ENCODE results near the gene C6orf141. TPM values are rescaled to one million over a fixed set of nuclear protein-coding genes. Genes with fewer than 3 reads are reported as not detected.

Gene C6orf141
- total RNA-seq, 1 donor from 2014 or later: not detected

- no peak for DNase-seq (ENCODE audit: missing footprints)
- intact Hi-C loops (cut with DNase I): loop anchor here (5.0 kb wide), 1 partner anchor 320 kb away; no protein-coding TSS in a partner anchor
- no peak for ATAC-seq
These were observed 18.5 kb upstream of the C6orf141 start for GRCh38 chr6:49531774-49532569.

- intact Hi-C loops (cut with DNase I): no loop called here
- ATAC-seq (no peak), DNase-seq (ENCODE audit: missing footprints) (no peak)
These were observed 14.7 kb upstream of the C6orf141 start for GRCh38 chr6:49535795-49536194.

GRCh38 chr6:49539102-49539501 is 11.4 kb upstream of the C6orf141 start:
- ATAC-seq: no peak
- intact Hi-C loops (cut with DNase I): no loop called here
- no peak for DNase-seq (ENCODE audit: missing footprints)

- intact Hi-C loops (cut with DNase I): no loop called here
These were observed 9.9 kb upstream of the C6orf141 start for GRCh38 chr6:49540614-49541013.

GRCh38 chr6:49541210-49541724 is 9.2 kb upstream of the C6orf141 start:
- ATAC-seq: no peak
- DNase-seq (ENCODE audit: missing footprints): no peak
- intact Hi-C loops (cut with DNase I): no loop called here

More at GRCh38 chr6:49540614-49541013, 9.9 kb upstream of the C6orf141 start:
- DNase-seq (ENCODE audit: missing footprints) (no peak), ATAC-seq (no peak)

- intact Hi-C loops (cut with DNase I): no loop called here
- DNase-seq (ENCODE audit: missing footprints) (no peak), ATAC-seq (no peak)
These were observed 8.5 kb upstream of the C6orf141 start for GRCh38 chr6:49541936-49542335.

- intact Hi-C loops (cut with DNase I): no loop called here
- DNase-seq (ENCODE audit: missing footprints) (no peak), ATAC-seq (no peak)
These were observed 7.2 kb upstream of the C6orf141 start for GRCh38 chr6:49543087-49543858.

- intact Hi-C loops (cut with DNase I): no loop called here
- ATAC-seq (no peak), DNase-seq (ENCODE audit: missing footprints) (no peak)
These were observed 4.1 kb upstream of the C6orf141 start for GRCh38 chr6:49546331-49546730.

- ATAC-seq (no peak), DNase-seq (ENCODE audit: missing footprints) (no peak)
These were observed 1.7 kb upstream of the C6orf141 start for GRCh38 chr6:49548613-49549304.

GRCh38 chr6:49549691-49550491 is 577 bp upstream of the C6orf141 start:
- no peak for DNase-seq (ENCODE audit: missing footprints)
- no peak for ATAC-seq
- intact Hi-C loops (cut with DNase I): no loop called here

More at GRCh38 chr6:49548613-49549304, 1.7 kb upstream of the C6orf141 start:
- intact Hi-C loops (cut with DNase I): no loop called here

GRCh38 chr6:49551078-49551865 is 804 bp downstream of the C6orf141 start:
- intact Hi-C loops (cut with DNase I): no loop called here
- ATAC-seq (no peak), DNase-seq (ENCODE audit: missing footprints) (no peak)

- intact Hi-C loops (cut with DNase I): no loop called here
- DNase-seq (ENCODE audit: missing footprints): no peak
- ATAC-seq: no peak
These were observed 1.3 kb downstream of the C6orf141 start for GRCh38 chr6:49551866-49552129.

- intact Hi-C loops (cut with DNase I): no loop called here
- ATAC-seq (no peak), DNase-seq (ENCODE audit: missing footprints) (no peak)
These were observed 2.1 kb downstream of the C6orf141 start for GRCh38 chr6:49552596-49552995.

- ATAC-seq (no peak), DNase-seq (ENCODE audit: missing footprints) (no peak)
- intact Hi-C loops (cut with DNase I): no loop called here
These were observed 2.9 kb downstream of the C6orf141 start for GRCh38 chr6:49553384-49553783.

GRCh38 chr6:49555951-49556350 is 5.5 kb downstream of the C6orf141 start:
- ATAC-seq (no peak), DNase-seq (ENCODE audit: missing footprints) (no peak)

GRCh38 chr6:49556429-49556837 is 6.0 kb downstream of the C6orf141 start:
- DNase-seq (ENCODE audit: missing footprints) (no peak), ATAC-seq (no peak)
- intact Hi-C loops (cut with DNase I): no loop called here

More at GRCh38 chr6:49555951-49556350, 5.5 kb downstream of the C6orf141 start:
- intact Hi-C loops (cut with DNase I): no loop called here

GRCh38 chr6:49557177-49557576 is 6.7 kb downstream of the C6orf141 start:
- DNase-seq (ENCODE audit: missing footprints) (no peak), ATAC-seq (no peak)
- intact Hi-C loops (cut with DNase I): no loop called here

GRCh38 chr6:49558238-49558637 is 7.8 kb downstream of the C6orf141 start:
- ATAC-seq (no peak), DNase-seq (ENCODE audit: missing footprints) (no peak)
- intact Hi-C loops (cut with DNase I): no loop called here
